HG02798 (cell line): ENCODE data around the gene TTC8.
"Not testable (repeated sequence)": the region's sequence is repeated elsewhere in the genome, so short reads cannot be mapped to it uniquely, and the experiment has no call there.

ENCODE experiments used
- ATAC-seq: cut with Tn5 transposase; IDR thresholded peaks from one replicate; pipeline ENCODE4 v1.9.1; 2021; ENCODE audit warnings: mild to moderate bottlenecking; ENCODE audit not compliant: unreplicated experiment, poor library complexity

Gene TTC8

DNA sequence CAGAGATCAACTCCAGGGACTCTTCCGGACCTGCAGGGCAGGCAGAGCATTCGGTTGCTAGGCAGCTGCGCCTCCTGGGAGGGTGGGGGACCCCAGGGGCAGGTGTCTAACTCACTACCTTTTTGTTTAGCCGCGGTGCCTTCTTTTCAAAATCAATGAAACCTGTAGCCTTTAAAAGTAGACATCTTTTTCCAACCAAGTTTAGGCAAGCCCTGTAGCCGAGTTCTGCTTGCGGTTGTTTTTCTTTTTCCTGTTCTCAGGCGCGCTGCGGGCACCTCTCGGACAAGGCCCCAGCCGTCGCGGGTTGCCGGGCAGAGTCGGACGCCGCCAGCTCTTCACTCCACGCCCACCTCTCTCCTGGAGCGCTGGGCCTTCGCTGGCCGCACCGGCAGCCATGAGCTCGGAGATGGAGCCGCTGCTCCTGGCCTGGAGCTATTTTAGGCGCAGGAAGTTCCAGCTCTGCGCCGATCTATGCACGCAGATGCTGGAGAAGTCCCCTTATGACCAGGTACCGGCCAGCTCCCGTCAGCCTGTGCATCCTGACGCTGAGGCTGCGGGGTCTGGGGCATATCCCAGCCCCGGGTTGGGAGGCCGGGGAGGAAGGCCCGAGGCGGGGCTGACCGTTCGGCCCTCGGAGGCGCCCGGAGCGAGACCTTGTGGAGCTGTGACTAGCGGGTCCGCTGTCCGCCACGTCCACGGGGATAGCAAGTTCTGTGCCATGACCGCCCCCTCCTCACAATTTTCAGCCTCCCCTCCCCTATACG, at the start of gene TTC8:
Gene TTC8, plus strand, starts transcription at position 338 of the 764 bp plus-strand sequence. Its CDS starts 57 bp downstream, at position 395.
- ATAC-seq, result peak; percentile 99

DNA sequence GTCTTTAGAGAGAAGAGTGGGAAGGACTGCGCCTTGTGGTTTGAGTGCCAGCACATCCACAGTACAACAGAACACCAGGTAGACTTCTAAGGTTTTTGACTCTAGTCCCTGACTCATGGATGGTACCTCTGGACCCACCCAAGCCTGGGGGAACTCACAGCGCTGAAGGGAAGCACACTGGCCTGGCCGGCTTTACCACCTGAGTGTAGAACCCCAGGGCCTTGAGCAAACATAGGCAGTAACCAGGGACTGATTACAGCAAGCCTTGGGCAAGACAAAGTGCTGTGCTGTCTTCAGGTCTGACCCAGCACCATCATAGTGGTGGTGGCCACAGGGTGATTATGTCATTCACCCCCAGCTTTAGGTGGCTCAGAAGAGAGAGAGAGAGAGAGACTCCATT, 48.9 kb upstream of the TTC8 start:
- ATAC-seq, result no peak

DNA sequence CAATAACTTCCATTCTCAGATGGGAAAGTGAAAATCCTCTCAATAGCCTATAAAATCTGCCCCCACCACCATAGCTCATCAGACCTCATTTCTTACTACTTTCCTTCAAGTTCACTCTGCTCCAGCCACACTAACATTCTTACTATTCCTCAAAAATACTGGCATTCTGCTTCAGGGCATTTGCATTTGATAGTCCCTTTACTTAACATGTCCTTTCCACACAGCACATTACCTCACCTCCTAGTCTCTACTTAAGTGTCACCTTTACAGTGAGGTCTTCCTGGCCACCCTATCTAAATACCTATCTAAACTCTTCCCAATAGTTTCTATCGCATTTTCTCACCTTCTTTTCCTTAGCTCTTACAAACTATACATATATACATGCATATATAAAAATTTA, 38.5 kb upstream of the TTC8 start:
- ATAC-seq, result no peak

DNA sequence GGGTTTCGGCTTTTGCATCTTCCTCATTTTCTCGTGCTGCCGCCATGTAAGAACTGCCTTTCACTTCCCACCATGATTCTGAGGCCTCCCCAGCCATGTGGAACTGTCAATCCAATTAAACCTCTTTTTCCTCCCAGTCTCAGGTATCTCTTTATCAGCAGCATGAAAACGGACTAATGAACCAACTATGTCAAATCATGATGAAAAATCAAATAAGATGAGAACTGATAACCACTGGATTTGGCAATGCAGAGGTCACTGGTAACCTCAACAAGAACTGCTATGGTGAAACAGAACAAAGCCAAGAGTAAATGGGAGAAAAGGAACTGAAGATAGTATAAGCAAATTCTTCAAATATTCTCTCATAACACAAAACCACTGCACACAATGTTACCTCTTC, 37.7 kb upstream of the TTC8 start:
- no peak for ATAC-seq

DNA sequence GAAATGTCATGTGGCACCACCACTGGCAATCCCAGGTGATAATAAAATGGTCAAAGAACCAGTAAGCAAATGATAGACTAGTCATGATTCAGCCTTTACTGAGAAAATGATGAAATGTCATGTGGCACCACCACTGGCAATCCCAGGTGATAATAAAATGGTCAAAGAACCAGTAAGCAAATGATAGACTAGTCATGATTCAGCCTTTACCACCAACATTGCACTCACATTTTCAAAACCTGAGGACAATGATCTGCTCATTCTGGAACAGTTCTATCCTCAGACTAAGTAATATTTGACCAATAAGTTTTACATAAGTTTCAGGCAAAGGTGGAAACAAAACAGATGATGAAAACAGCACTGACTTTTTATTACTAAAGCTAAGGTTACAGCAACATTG, 34.9 kb upstream of the TTC8 start:
- not testable (repeated sequence) for ATAC-seq

DNA sequence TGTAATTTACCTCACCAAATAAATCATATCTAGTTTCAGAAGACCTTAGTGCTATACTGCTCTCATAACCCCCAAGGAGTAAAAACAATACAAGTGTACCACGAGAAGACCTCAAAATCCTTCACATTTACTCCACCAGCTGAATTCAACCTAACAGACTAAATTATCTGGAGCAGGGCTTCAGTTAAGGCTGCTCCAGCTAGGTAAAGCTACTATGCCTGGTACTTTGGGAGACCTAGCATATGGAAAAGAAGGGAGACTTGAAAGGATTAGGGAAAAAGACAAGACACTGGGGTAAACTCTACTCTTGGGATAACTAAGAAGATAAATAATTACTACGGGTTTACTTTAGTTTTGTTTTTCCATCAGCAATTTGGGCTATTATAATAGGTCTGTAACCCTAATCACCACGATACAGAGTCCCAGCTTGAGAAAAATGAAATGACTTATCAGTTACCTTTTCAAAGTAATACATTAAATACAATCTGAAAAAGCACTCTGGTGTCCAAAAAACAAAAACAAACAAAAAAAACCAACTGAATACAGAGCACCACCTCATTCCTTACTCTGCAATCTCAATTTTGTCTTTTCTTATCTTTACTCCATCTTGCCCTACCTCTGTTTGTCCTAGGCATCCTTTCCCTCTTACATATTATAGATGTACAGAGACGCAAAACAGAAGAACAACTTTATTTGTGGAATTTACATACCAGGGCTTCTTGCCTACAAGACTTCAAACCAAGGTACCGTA, 33.8 kb upstream of the TTC8 start:
- ATAC-seq, result no peak

DNA sequence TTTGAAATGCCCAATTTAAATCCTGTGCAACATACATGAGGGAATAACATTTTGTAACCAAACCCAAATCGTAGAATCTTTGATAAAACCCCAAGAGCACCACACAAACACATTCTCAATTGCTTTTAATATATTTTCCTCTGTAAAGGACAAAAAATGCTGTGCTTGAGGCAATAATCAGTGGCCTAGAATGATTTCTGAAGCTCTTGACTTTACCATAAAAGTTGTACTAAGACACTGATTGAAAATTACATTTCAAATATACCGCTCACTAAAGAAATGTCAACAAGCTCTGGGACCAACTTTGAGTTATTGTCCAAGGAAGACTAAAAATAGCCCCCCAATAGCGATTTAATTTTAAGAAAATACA, 33.2 kb upstream of the TTC8 start:
- ATAC-seq, result no peak

DNA sequence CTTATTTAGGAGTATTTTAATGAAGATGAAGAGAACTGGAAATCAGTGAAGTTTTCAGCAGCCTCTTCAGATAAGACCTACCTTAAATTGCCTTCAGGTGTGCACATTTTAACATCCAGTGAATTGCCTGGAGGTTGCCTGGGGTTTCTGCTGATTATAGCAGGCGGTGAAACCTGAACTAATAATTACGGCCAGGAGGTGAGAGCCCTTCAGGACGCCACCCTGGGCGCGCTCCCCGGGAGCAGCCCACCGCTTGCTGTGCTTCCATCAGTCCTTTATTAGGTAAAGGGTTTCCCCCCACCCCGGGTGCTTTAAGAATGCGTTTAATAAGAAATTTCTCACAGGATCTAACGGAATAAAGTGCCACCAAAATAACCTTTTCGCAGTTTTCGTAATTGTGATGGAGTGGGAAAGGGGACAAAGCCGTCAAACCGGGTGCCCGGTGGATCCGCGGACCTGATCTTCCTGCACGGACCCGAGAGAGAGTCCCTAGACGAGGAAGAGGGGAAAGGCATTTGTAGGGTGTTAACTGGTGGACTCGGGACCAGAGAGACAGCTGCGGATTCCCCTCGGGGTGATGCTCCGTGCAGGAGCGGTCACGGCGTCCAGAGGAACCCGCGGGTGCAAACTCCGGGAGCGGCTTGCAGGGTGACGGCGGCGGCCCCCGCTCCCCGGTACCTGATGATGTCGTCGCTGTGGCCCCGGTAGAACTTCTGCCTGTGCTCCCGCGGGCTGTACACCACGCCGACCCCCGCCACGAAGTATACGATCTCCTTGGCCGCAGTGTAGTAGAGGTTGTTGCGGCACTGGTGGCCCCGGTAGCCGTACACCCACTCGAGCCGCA, 32.6 kb upstream of the TTC8 start:
- ATAC-seq, result peak; percentile 2

DNA sequence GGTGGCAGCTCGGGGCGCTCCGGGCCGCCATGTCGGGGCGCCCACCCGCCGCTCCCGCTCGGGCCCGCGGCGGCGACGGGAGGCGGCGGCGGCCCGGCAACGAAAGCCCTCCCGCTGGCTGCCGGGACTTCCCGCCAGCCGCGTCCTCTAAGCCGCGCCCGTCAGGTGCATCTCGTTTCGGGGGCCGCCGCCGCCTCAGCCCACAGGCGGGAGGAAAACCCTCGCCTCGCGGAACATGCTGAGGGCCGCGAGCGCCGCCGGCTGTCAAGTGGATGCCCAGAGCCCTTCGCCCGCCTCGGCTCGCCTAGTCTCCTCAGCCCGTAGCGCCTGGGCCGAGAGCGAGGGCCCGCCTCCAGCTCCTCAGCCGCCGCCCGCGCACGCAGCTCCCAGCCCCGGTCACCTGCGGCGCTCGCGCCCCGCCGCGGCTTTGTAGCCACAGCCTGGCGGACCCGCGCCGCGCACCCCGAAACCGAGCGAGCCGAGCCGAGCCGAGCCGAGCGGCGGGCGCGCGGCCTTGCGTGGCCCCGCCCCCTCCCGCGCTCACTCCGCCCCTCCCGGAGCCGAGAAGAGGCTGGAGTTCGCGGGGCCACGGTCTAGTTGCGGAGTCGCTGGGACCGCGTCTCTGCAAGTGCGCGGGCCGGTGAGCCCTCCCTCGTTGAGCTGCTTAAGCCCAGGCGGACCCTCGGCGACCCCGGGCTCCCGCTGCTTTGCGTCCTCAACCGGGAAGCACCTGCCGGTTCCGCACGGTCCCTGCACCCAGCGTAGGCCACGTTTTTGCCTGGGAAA, 31.8 kb upstream of the TTC8 start, which contains the start of gene EML5:
Gene EML5, minus strand, starts transcription at position 481 of the 786 bp plus-strand sequence. Its CDS starts 450 bp downstream, at position 31.
- ATAC-seq, result peak; percentile 92

DNA sequence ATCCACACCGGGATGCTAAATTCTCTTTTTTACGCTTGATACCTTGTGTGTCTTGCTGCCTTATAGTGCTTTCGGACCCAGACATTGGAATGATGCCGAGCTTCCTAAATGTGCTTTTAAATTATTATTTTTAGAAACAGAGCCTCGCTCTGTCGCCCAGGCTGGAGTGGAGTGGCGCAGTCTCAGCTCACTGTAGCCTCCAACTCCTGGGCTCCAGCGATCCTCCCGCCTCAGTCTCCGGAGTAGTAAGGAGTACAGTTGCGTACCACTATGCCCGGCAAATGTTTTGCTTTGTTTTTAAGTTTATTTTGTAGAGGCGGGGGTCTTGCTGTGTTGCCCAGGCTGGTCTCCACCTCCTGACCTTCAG, 31.2 kb upstream of the TTC8 start:
- ATAC-seq, result no peak

DNA sequence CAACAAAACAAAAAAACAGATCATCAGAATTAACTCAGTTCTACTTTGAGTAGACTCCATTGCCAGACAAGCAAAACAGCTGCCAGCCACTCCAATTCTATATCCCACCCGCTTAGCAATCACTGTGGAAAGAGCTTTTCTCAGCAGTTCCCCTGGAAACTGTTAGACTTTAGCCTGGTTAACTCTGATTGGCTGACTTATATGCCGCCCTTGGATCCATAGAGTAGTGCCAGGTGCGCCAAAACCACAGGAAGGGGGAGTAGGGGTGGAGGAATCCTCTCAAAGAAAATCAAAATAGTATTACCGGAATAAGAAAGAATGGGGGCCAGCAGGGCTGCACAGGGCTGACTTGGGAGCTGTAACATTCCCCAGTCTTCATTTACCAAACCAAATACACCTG, 26.3 kb upstream of the TTC8 start:
- no peak for ATAC-seq

DNA sequence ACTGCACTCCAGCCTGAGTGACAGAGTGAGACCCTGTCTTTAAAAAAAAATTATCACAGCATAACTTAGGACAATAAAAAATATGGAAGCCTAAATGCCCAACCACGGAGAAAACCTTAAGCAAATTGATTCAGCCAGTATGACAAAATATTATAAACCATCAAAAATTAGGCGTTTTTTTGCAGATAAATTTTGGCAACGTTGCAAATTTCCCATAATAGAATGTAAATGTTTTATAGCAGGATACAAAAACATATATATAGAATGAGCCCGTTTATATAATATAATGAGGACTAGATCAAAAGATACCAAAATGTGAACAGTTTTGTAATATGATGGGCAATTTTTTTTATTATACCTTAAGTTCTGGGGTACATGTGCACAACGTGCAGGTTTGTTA, 24.9 kb upstream of the TTC8 start:
- ATAC-seq, result no peak

DNA sequence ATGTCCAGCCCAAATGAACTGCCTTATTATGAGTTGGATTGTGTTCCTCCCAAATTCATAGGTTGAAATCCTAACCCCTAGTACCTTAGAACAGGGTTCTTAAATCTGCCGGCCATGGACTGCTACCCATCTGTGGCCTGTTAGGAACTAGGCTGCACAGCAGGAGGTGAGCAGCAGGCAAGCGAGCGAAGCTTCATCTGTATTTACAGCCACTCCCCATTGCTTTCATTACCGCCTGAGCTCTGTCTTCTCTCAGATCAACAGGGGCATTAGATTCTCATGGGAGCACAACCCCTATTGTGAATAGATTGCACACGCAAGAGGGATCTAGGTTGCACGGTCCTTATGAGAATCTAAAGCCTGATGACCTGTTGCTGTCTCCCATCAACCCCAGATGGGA, 21.9 kb upstream of the TTC8 start:
- ATAC-seq, result no peak

DNA sequence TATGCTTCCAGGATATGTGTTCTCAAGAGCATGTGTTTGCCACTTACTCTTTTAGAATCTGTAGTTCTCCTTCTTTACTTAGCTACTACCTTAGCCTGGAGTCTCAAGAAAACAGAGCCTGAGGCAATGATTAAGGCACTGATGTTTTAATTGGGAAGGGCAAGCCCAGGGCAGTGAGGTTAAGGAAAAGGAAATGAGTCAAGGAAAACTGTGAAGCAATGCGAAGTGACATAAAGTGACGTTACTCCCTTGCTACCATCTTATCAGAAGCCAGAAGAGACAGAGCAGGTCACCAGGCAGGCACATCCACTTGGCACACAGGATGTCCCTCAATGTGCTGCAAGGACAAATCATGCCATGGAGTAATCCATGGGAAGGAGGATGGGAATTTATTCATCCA, 20.4 kb upstream of the TTC8 start:
- ATAC-seq, result no peak

DNA sequence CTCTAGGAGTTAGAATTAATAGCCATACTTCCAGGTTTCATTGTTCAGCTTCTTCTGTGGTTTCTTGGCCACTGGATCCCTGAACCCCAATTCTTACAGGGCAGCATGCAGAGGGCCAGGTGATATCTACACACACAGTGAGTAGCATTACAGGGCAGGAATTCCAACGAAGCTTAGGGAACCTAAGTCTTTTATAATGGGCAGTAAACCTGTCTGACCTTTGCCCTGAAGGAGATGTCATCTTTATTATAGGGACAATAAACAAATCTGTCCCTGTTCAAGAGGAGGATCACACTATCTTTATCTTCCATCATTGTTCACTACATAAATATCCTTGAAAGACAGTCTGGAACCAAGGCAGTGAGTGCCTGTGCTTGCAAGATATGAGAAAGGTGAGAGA, 20.0 kb upstream of the TTC8 start:
- ATAC-seq, result no peak

DNA sequence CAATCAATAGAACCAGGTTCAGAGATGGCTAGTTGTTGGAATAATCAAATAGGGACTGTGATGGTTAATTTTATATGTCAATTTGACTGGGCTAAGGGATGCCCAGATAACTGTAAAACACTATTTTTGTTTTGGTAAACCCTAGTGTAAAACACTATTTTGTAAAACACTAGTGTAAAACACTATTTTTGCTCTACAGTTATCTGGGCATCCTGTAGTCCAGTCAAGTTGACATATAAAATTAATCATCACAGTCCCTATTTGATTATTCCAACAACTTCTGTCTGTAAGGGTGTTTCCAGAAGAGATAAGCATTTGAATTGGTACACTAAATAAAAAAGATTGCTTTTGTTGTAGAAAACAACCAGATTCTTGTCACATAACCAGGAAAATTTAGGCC, 16.1 kb upstream of the TTC8 start:
- ATAC-seq, result no peak

DNA sequence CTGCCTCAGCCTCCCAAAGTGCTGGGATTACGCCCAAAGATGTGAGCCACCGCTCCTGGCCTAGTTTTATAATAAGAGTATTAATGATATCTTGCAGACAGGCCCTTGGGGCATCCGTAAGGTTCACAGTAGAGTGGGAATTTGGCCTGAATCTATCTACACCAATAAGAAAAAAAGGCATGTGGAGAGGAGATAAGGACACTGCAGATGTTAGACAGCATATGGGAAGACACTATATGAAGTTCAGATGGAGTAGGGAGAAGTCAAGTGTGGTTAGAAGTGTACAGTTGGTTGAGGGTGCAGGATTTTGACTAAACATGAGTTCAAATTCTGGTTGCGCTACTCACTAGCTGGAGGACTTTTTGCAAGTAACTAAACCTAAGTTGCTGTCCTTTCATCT, 8.5 kb upstream of the TTC8 start:
- no peak for ATAC-seq

DNA sequence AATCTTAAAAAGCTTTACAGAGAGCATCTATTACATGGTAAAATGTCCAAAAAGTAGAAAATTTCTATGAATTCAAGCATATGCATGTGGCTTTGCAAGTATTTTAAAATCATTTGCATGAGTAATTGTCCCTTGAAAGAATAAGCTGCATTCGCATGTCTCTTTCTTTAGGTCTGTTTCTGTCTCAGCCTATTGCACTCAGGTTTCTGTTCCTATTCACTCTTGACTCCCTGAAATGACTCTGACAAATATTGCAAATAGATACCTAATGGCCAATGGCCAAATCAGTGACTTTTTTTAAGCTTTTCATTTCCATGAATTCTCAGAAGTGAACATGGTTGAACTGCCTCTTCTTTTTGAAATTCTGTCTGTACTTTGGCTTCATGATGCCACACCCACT, 6.4 kb upstream of the TTC8 start:
- no peak for ATAC-seq

DNA sequence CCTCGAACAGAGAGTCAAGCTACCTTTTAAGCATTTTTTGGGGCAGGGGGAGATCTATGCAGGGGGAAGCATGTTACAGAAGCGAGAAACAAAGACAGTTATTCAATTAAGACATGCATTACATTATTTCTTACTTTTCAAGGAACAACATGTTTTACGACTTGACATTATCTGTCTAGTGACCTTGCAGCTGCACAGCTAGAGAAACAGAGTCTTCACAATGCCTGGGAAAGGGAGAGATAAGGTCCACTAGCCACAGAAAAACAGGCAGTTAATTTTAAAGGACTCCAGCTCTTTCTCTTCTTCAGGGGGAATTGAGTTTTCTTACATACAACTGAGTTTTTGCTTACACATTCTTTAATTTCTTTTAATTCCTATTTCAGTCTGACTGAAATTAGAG, 4.8 kb upstream of the TTC8 start:
- ATAC-seq, result not testable (repeated sequence)

DNA sequence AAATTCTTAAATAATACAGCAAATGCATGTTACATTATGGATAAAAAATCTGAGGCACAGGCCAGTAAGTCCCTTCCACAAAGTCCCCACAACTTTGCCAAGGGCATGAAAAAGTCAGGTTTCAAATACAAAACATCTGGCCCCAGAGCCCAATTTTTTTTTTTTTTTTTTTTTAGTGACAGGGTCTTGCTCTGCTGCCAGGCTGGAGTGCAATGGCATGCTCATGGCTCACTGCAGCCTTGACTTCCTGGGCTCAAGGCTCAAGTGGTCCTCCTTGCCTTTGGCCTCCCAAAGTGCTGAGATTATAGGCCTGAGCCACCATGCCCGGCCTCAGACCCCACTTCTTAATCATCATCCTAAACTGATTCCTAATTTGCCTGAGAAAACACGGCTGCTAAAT, 3.1 kb upstream of the TTC8 start:
- no peak for ATAC-seq
